Endodermal cell (in vitro differentiated cells): Measurements from ENCODE around the gene CIAO2B. TPM values are rescaled to one million over a fixed set of nuclear protein-coding genes. Genes with fewer than 3 reads are reported as not detected.

ENCODE experiments used
- DNase-seq: peaks from one replicate; pipeline ENCODE4 v3.0.0-alpha.2; 2017
- H3K27ac ChIP-seq: 2 replicates; pipeline ENCODE4 v1.5.1; 2013; ENCODE audit warnings: mild to moderate bottlenecking, low read depth, low read length, moderate library complexity
- H3K27me3 ChIP-seq: 2 replicates; pipeline ENCODE4 v1.6.1; 2013; ENCODE audit warnings: mild to moderate bottlenecking, low read length, moderate library complexity; ENCODE audit not compliant: insufficient read depth, control insufficient read depth, poor library complexity, severe bottlenecking
- H3K36me3 ChIP-seq: 2 replicates; pipeline ENCODE4 v1.7.0; 2013; ENCODE audit warnings: mild to moderate bottlenecking, low read length, moderate library complexity; ENCODE audit not compliant: control insufficient read depth, insufficient read depth
- H3K4me1 ChIP-seq: one replicate; pipeline ENCODE4 v1.7.0; 2013; ENCODE audit warnings: low read length; ENCODE audit not compliant: control insufficient read depth, insufficient read depth
- H3K4me3 ChIP-seq: 2 replicates; pipeline ENCODE4 v1.5.1; 2013; ENCODE audit warnings: mild to moderate bottlenecking, low read length, moderate library complexity
- H3K9ac ChIP-seq: 2 replicates; pipeline ENCODE4 v1.6.1; 2013; ENCODE audit warnings: mild to moderate bottlenecking, low read length, moderate library complexity; ENCODE audit not compliant: poor library complexity, severe bottlenecking; ENCODE audit errors: extremely low read depth
- H3K9me3 ChIP-seq: 2 replicates; pipeline ENCODE4 v1.6.1; 2013; ENCODE audit warnings: mild to moderate bottlenecking, low read length, moderate library complexity; ENCODE audit not compliant: control insufficient read depth
- H3K27ac Mint-ChIP-seq: 2 replicates; pipeline ENCODE4 v1.8.0; 2020; ENCODE audit warnings: mixed read lengths
- H3K27me3 Mint-ChIP-seq: 2 replicates; pipeline ENCODE4 v1.8.0; 2021; ENCODE audit warnings: mild to moderate bottlenecking, mixed read lengths; ENCODE audit not compliant: insufficient read depth
- H3K36me3 Mint-ChIP-seq: 2 replicates; pipeline ENCODE4 v1.8.0; 2020; ENCODE audit warnings: low read depth, mixed read lengths
- H3K4me1 Mint-ChIP-seq: 2 replicates; pipeline ENCODE4 v1.8.0; 2020; ENCODE audit warnings: mixed read lengths
- H3K4me3 Mint-ChIP-seq: 2 replicates; pipeline ENCODE4 v1.8.0; 2020; ENCODE audit warnings: mild to moderate bottlenecking, moderate library complexity, mixed read lengths
- H3K9me3 Mint-ChIP-seq: 2 replicates; pipeline ENCODE4 v1.8.0; 2020; ENCODE audit warnings: mild to moderate bottlenecking, mixed read lengths
- CTCF ChIP-seq: fragments of 200-600 bp; sonication (generic); conservative IDR thresholded peaks from 2 replicates; pipeline ENCODE4 v1.5.0; 2021; ENCODE audit warnings: antibody characterized with exemption, mild to moderate bottlenecking
- WGBS, 2 experiments: methylation state at CpG; one replicate each; pipeline versions ENCODE4 v1.1.5 to v1.1.7; 2013; ENCODE audit warnings: missing lambda C conversion rate in 2 of 2, mixed read lengths in 1 of 2; ENCODE audit not compliant: insufficient coverage in 1 of 2, insufficient read length in 1 of 2; 5-methylcytosine and 5-hydroxymethylcytosine counted together
- total RNA-seq, 2 donors: library from RNA; stranded (reverse); fragmentation: NEBNext Ultra II Directional in 1 of 2; extraction: Animal tissue kit (Norgen Biotek cat#: 25700) in 1 of 2; gene quantifications; 2 replicates in 1 of 2; 3 replicates in 1 of 2; pipeline ENCODE4 v1.2.1, GENCODE V29; 2021

The CIAO2B gene
- total RNA-seq, 2 donors from 2014 or later: 70.2 to 87.7 TPM

GRCh38 chr16:66889622-66890021 is 44.6 kb downstream of the CIAO2B start:
- no peak overlapping the region for H3K27ac ChIP-seq
- peaks cover 11% of the 10 kb centered on the region for H3K4me1 ChIP-seq
- no peak for DNase-seq
- H3K9me3 Mint-ChIP-seq: no peaks in the 10 kb centered on the region
- no peak for TF ChIP-seq CTCF
- H3K4me1 Mint-ChIP-seq: peaks cover 22% of the 10 kb centered on the region
- H3K4me3 ChIP-seq: no peak overlapping the region
- peaks cover 18% of the 10 kb centered on the region for H3K36me3 ChIP-seq
- H3K36me3 Mint-ChIP-seq: peaks cover 23% of the 10 kb centered on the region
- H3K27me3 Mint-ChIP-seq: no peaks in the 10 kb centered on the region
- H3K27me3 ChIP-seq: no peaks in the 10 kb centered on the region
- H3K9ac ChIP-seq: no peak overlapping the region
- no peaks in the 10 kb centered on the region for H3K9me3 ChIP-seq
- 89 to 100% methylated on average over 1 to 3 of the region's 4 CpGs for WGBS, 2 experiments
- H3K27ac Mint-ChIP-seq: no peak overlapping the region
- no peak overlapping the region for H3K4me3 Mint-ChIP-seq

GRCh38 chr16:66888647-66889615 is 45.3 kb downstream of the CIAO2B start:
- H3K36me3 ChIP-seq: peaks cover 25% of the 10 kb centered on the region
- no peak overlapping the region for H3K9ac ChIP-seq
- Mint-ChIP-seq H3K9me3 (no peaks in the 10 kb centered on the region), H3K4me3 (no peak overlapping the region), H3K36me3 (peaks cover 28% of the 10 kb centered on the region), H3K4me1 (peaks cover 22% of the 10 kb centered on the region), H3K27me3 (no peaks in the 10 kb centered on the region), H3K27ac (no peak overlapping the region)
- 91 to 94% methylated on average over 5 to 6 of the region's 6 CpGs for WGBS, 2 experiments
- TF ChIP-seq CTCF: no peak
- no peak overlapping the region for H3K27ac ChIP-seq
- H3K27me3 ChIP-seq: no peaks in the 10 kb centered on the region
- no peak for DNase-seq
- peaks cover 11% of the 10 kb centered on the region for H3K4me1 ChIP-seq
- H3K9me3 ChIP-seq: no peaks in the 10 kb centered on the region
- no peak overlapping the region for H3K4me3 ChIP-seq

GRCh38 chr16:66886914-66887313 is 47.3 kb downstream of the CIAO2B start:
- Histone ChIP-seq H3K4me1 (peaks cover 11% of the 10 kb centered on the region), H3K27me3 (no peaks in the 10 kb centered on the region), H3K4me3 (peak overlapping the region; percentile 7), H3K9ac (peak overlapping the region; percentile 14), H3K36me3 (peaks cover 26% of the 10 kb centered on the region), H3K27ac (no peak overlapping the region), H3K9me3 (no peaks in the 10 kb centered on the region)
- DNase-seq: no peak
- TF ChIP-seq CTCF: no peak
- H3K27ac Mint-ChIP-seq: peak overlapping the region; percentile 75
- H3K4me3 Mint-ChIP-seq: no peak overlapping the region
- peaks cover 22% of the 10 kb centered on the region for H3K4me1 Mint-ChIP-seq
- WGBS, 2 experiments: 69 to 91% methylated on average over 3 of the region's 3 CpGs
- H3K27me3 Mint-ChIP-seq: no peaks in the 10 kb centered on the region
- peaks cover 28% of the 10 kb centered on the region for H3K36me3 Mint-ChIP-seq
- H3K9me3 Mint-ChIP-seq: no peaks in the 10 kb centered on the region
